SU-DHL-6 (cell line): Measurements from ENCODE around the gene PRKCA.

Experiments used
- H2AFZ ChIP-seq: fragments of 200-600 bp; sonication (generic); 2 replicates; pipeline ENCODE4 v1.6.1; 2014; ENCODE audit warnings: low read depth, mild to moderate bottlenecking, moderate library complexity, mixed read lengths, antibody characterized with exemption, low read length; ENCODE audit not compliant: severe bottlenecking
- H3F3A ChIP-seq: fragments of 200-600 bp; shearing (Covaris generic); 2 replicates; pipeline ENCODE4 v1.6.0; 2016; ENCODE audit warnings: antibody characterized with exemption, mild to moderate bottlenecking; ENCODE audit not compliant: insufficient read depth
- H3K27ac ChIP-seq: fragments of 200-600 bp; sonication (generic); 2 replicates; pipeline ENCODE4 v1.5.1; 2016; ENCODE audit warnings: low read depth, mild to moderate bottlenecking, low read length, moderate library complexity, mixed read lengths
- H3K27me3 ChIP-seq: fragments of 200-600 bp; sonication (generic), shearing (Covaris generic); 2 replicates; pipeline ENCODE4 v1.6.0; 2014; ENCODE audit warnings: mild to moderate bottlenecking, low read length
- H3K36me3 ChIP-seq: fragments of 200-600 bp; sonication (generic); 2 replicates; pipeline ENCODE4 v1.6.1; 2014; ENCODE audit warnings: mild to moderate bottlenecking, low read length, mixed read lengths
- H3K4me2 ChIP-seq: fragments of 300-600, 200-600 bp; shearing (Covaris generic), sonication (generic); 2 replicates; pipeline ENCODE4 v1.6.0; 2014; ENCODE audit warnings: low read length, low read depth, mild to moderate bottlenecking; ENCODE audit not compliant: poor library complexity, severe bottlenecking
- H3K4me3 ChIP-seq: fragments of 200-600 bp; sonication (generic); 2 replicates; pipeline ENCODE4 v1.5.1; 2014; ENCODE audit warnings: antibody characterized with exemption, low read length, mild to moderate bottlenecking, mixed read lengths; ENCODE audit not compliant: insufficient read depth, poor library complexity, severe bottlenecking
- H3K79me2 ChIP-seq: fragments of 200-600 bp; sonication (generic); 2 replicates; pipeline ENCODE4 v1.6.1; 2014; ENCODE audit warnings: mild to moderate bottlenecking, low read length, moderate library complexity; ENCODE audit not compliant: insufficient read depth
- H3K9ac ChIP-seq: fragments of 200-600 bp; sonication (generic); 2 replicates; pipeline ENCODE4 v1.7.0; 2014; ENCODE audit warnings: mild to moderate bottlenecking, low read length
- H3K9me2 ChIP-seq: fragments of 200-600 bp; sonication (generic); replicated peaks from 2 replicates; pipeline ENCODE4 v1.6.1; 2014; ENCODE audit warnings: low read length; ENCODE audit not compliant: insufficient read depth
- H3K9me3 ChIP-seq: fragments of 200-600 bp; sonication (generic); 2 replicates; pipeline ENCODE4 v1.6.1; 2014; ENCODE audit warnings: low read length, mixed read lengths; ENCODE audit not compliant: insufficient read depth
- H4K20me1 ChIP-seq: fragments of 200-600 bp; sonication (generic); 2 replicates; pipeline ENCODE4 v1.6.1; 2014; ENCODE audit warnings: low read depth, mild to moderate bottlenecking, antibody characterized with exemption, low read length, moderate library complexity, mixed read lengths
- CTCF ChIP-seq: fragments of 200-600 bp; sonication (generic); IDR thresholded peaks from one replicate; pipeline ENCODE4 v1.5.1; 2017; ENCODE audit warnings: antibody characterized with exemption, mild to moderate bottlenecking, low read length, moderate library complexity; ENCODE audit not compliant: insufficient read depth, poor library complexity, severe bottlenecking
- EZH2phosphoT487 ChIP-seq: fragments of 200-600 bp; sonication (generic), shearing (Covaris generic); conservative IDR thresholded peaks from 2 replicates; pipeline ENCODE4 v1.6.1; 2018; ENCODE audit warnings: mild to moderate bottlenecking, antibody characterized with exemption, low read length, moderate library complexity, mixed read lengths

The PRKCA gene

DNA sequence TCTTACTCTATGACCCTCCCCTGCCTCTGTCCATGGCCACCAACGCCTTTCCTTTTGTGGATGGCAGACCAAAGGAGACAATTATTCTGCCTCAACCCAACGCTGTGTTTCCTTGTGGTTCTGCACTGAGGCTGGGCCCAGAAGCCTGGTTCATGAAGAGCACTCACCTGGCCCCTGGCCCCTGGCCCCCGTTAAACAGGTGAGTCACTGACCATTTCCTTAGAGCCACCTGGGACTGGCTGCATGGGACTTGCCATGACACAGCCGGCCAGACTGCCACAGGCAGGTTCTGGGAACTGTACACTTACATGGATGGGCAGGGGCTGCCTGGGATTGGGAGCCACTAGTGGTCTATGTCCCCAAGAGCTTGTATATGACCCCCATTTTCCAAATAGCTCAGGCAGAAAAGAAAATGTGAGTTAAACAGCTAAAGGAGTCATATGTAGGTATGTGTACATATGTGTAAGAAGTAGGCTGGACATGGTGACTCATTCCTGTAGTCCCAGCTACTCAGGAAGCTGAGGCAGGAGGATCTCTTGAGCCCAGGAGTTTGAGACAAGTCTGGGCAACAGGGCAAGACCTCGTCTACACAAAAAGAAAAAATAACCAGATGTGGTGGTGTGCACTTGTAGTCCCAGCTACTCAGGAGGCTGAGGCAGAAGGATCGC, 350.6 kb downstream of the PRKCA start:
- TF ChIP-seq CTCF (no peak), EZH2phosphoT487 (no peak)

DNA sequence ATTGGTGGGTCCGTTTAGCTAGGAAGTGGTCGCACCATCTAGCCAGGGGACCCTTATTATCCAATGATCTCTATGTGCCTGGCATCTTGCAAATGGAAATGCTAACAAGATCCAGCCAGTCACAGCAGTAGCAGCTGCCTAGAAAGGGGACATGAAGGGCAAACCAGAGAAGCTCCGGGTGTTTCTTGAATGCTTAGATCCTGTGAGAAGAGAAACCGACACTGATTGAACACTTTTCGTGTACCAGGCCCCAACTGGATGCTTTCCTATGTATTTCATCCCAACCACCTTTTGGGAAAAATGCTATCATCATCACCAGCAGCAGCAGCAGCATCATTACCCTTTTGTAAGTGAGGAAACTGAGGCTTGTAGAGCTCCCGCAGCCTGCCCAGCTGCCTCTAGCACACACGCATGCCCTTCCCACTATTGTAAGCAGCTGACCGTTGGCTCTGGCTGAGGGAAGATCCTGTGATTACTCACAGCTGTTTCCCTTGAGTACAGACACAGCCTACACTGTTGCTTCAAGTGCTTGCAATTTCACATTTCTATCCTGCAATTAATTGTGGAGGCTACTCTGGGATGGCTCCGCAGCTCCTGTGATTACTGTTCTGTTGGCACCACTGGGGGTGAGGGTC, 351.8 kb downstream of the PRKCA start:
- Histone ChIP-seq H3F3A (no peaks in the 10 kb centered on the region), H3K4me2 (no peak overlapping the region), H3K4me3 (no peak overlapping the region), H3K36me3 (peaks cover 5% of the 10 kb centered on the region), H2AFZ (no peak overlapping the region), H3K9me3 (no peaks in the 10 kb centered on the region), H3K9ac (no peak overlapping the region), H3K27ac (no peak overlapping the region), H4K20me1 (no peaks in the 10 kb centered on the region), H3K9me2 (no peaks in the 10 kb centered on the region), H3K27me3 (no peaks in the 10 kb centered on the region), H3K79me2 (no peaks in the 10 kb centered on the region)
- TF ChIP-seq EZH2phosphoT487 (no peak), CTCF (no peak)

More for the DNA sequence above, 350.6 kb downstream of the PRKCA start:
- Histone ChIP-seq H3K4me2 (no peak overlapping the region), H3K9ac (no peak overlapping the region), H3K4me3 (no peak overlapping the region), H2AFZ (no peak overlapping the region), H3K9me2 (no peaks in the 10 kb centered on the region), H3F3A (no peaks in the 10 kb centered on the region), H3K27ac (no peak overlapping the region), H3K27me3 (no peaks in the 10 kb centered on the region), H4K20me1 (no peaks in the 10 kb centered on the region), H3K36me3 (peaks cover 8% of the 10 kb centered on the region), H3K79me2 (no peaks in the 10 kb centered on the region), H3K9me3 (no peaks in the 10 kb centered on the region)

DNA sequence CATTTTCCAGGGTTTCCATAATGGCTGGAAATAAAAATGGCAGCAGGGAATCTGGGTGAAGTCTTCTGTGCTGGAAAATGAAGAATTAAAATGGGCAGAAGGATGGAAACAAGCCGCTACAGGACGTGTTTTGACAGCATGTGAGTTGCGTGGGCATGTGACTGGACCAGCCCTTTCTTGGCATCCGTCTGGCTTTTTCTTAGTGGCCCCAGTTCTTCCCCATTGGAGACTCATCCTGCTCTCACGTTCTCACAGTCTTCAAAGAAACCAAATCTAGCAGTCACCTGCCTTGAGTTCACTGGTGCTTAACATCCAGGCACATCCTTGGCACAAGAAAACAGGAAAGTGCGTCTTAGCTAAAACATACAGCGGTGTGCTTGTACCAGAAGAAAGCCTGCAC, 352.4 kb downstream of the PRKCA start:
- Histone ChIP-seq H3K79me2 (no peaks in the 10 kb centered on the region), H3K36me3 (peaks cover 5% of the 10 kb centered on the region), H2AFZ (no peak overlapping the region), H3K9me3 (no peaks in the 10 kb centered on the region), H3K9ac (no peak overlapping the region), H3K27me3 (no peaks in the 10 kb centered on the region), H3F3A (no peaks in the 10 kb centered on the region), H3K9me2 (no peaks in the 10 kb centered on the region), H4K20me1 (no peaks in the 10 kb centered on the region), H3K27ac (no peak overlapping the region), H3K4me3 (no peak overlapping the region), H3K4me2 (no peak overlapping the region)
- no peak for TF ChIP-seq EZH2phosphoT487
- TF ChIP-seq CTCF = no peak
